Heart left ventricle (tissue), 16 donors: Measurements from ENCODE around the gene LRMDA. TPM values are rescaled to one million over a fixed set of nuclear protein-coding genes. Genes with fewer than 3 reads are reported as not detected.

ENCODE experiments used
- ATAC-seq, 4 donors: fragments of 200-7000 bp; cut with Tn5 transposase; one replicate each; pipeline ENCODE4 v1.9.1; 2020 to 2022; ENCODE audit warnings: moderate library complexity in 4 of 4, mild to moderate bottlenecking in 3 of 4, moderate number of reproducible peaks in 1 of 4
- DNase-seq, 5 donors: peaks; one replicate each; pipeline ENCODE4 v3.0.0-alpha.2; 2020
- H3K27ac ChIP-seq, 12 donors: fragments of 200-600 bp; sonication (generic) in 4 of 12; one replicate each; pipeline versions ENCODE4 v1.5.0 to v1.8.0; 2016 to 2022; ENCODE audit warnings: mild to moderate bottlenecking in 2 of 12
- H3K27me3 ChIP-seq, 9 donors: fragments of 200-600 bp; sonication (generic) in 2 of 9; one replicate each; pipeline versions ENCODE4 v1.5.1 to v1.8.0; 2016 to 2022; ENCODE audit warnings: mild to moderate bottlenecking in 3 of 9
- H3K36me3 ChIP-seq, 9 donors: fragments of 200-600 bp; sonication (generic) in 2 of 9; one replicate each; pipeline versions ENCODE4 v1.5.0 to v1.8.0; 2018 to 2022; ENCODE audit warnings: mild to moderate bottlenecking in 2 of 9
- H3K4me1 ChIP-seq, 12 donors: fragments of 200-600 bp; sonication (generic) in 4 of 12; one replicate each; pipeline versions ENCODE4 v1.5.0 to v1.8.0; 2016 to 2022; ENCODE audit warnings: mild to moderate bottlenecking in 3 of 12
- H3K4me3 ChIP-seq, 12 donors: fragments of 200-600 bp; sonication (generic) in 4 of 12; one replicate each; pipeline versions ENCODE4 v1.5.0 to v1.8.0; 2017 to 2022; ENCODE audit warnings: mild to moderate bottlenecking in 9 of 12, moderate library complexity in 4 of 12
- H3K9me3 ChIP-seq, 12 donors: fragments of 200-600 bp; sonication (generic) in 4 of 12; one replicate each; pipeline versions ENCODE4 v1.5.0 to v1.8.0; 2016 to 2022; ENCODE audit warnings: mild to moderate bottlenecking in 1 of 12
- POLR2A ChIP-seq, 2 donors: fragments of 450-650 bp; IDR thresholded peaks; one replicate each; pipeline ENCODE4 v1.6.1; 2017; ENCODE audit warnings: antibody characterized with exemption in 2 of 2, mild to moderate bottlenecking in 2 of 2, moderate library complexity in 2 of 2
- WGBS, 4 donors: extraction: QIAGEN DNeasy Blood & Tissue Kit in 2 of 4; methylation state at CpG; one replicate each; pipeline versions ENCODE4 v1.1.5 to v1.1.7; 2013 to 2018; 5-methylcytosine and 5-hydroxymethylcytosine counted together
- intact Hi-C, 10 donors: fragments of 100-400 bp; cut with DNase I; formaldehyde crosslinking; loops; one replicate each; pipeline versions ENCODE4 v1.11.1 to v1.14.2; 2022
- polyA plus RNA-seq, 2 donors: library from polyadenylated mRNA; stranded (reverse); fragments of 200-250 nt; gene quantifications; one replicate each; pipeline ENCODE4 v1.2.3, GENCODE V29; 2013
- total RNA-seq, 9 donors: library from RNA; depleted of rRNA in 2 of 9; stranded (reverse); fragments of >200 nt in 2 of 9; fragmentation: NEBNext Ultra II Directional in 3 of 9; extraction: Animal tissue kit (Norgen Biotek cat#: 25700) in 3 of 9; gene quantifications; one replicate each; pipeline versions ENCODE4 v1.1.0 to v1.2.4, GENCODE V29; 2016 to 2023
- TF ChIP-seq, protein P1 (sequence below), 12 donors: fragments of 200-600 bp; sonication (generic) in 4 of 12; IDR thresholded peaks; one replicate each; pipeline versions ENCODE4 v1.5.0 to v1.8.0; 2018 to 2022; ENCODE audit warnings: antibody characterized with exemption in 12 of 12, mild to moderate bottlenecking in 5 of 12
- donor health status: ischemic (EF 13 %, LVEDD 7.1; RV severe dilation, severe dysfunction).
- donor health status: healthy with polysubstance abuse.
- donor health status: DM: no; HTN: yes; CAD: no.
- donor health status: DM: no; HTN: no; CAD: no.
- donor health status: ischemic (EF 25% LVEDD 6.9; RV normal size, moderate dysfunction).
- donor health status: ischemic (EF 25% LVEDD 5.7; RV mildly dilated, moderate dysfunction).
- donor health status: healthy.
- donor health status: DM: yes; HTN: yes; CAD: no.
- donor health status: ischemic (EF 35%, LVEDD 5.7; RV mildly dilated, moderate dysfunction).
- donor health status: nonischemic (EF 11% LVEDD 7.7; RV severe dilation, severe dysfunction).
- donor health status: DM: yes; HTN: yes; CAD: no.
- donor health status: PGD.
- donor health status: ischemic (EF 29% LVEDD 5.4; RV normal size, mild dysfunction).
- donor health status: nonischemic (EF 23%, LVEDD 6.1; RV moderate dilation, normal function).

LRMDA gene
- total and polyA plus RNA-seq, 11 donors: 2.4 to 34.4 (median 14.9) TPM

- Histone ChIP-seq H3K4me3 (no peak overlapping the region), H3K4me1 (no peaks in the 10 kb centered on the region), H3K27me3 (no peaks in the 10 kb centered on the region), H3K27ac (no peak overlapping the region), H3K9me3 (peaks cover 0 to 59% (median 23%) of the 10 kb centered on the region in 12 donors), H3K36me3 (no peaks in the 10 kb centered on the region)
- intact Hi-C loops: no loop called here
- TF ChIP-seq, protein P1, sequence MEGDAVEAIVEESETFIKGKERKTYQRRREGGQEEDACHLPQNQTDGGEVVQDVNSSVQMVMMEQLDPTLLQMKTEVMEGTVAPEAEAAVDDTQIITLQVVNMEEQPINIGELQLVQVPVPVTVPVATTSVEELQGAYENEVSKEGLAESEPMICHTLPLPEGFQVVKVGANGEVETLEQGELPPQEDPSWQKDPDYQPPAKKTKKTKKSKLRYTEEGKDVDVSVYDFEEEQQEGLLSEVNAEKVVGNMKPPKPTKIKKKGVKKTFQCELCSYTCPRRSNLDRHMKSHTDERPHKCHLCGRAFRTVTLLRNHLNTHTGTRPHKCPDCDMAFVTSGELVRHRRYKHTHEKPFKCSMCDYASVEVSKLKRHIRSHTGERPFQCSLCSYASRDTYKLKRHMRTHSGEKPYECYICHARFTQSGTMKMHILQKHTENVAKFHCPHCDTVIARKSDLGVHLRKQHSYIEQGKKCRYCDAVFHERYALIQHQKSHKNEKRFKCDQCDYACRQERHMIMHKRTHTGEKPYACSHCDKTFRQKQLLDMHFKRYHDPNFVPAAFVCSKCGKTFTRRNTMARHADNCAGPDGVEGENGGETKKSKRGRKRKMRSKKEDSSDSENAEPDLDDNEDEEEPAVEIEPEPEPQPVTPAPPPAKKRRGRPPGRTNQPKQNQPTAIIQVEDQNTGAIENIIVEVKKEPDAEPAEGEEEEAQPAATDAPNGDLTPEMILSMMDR (IDR thresholded peaks at IDR 0.05): no peak
- no peak for TF ChIP-seq POLR2A (IDR thresholded peaks at IDR 0.05)
- 95 to 97% (median 96%) methylated on average over 1 of the region's 1 CpG for WGBS, 4 donors
- no peak for ATAC-seq
- no peak for DNase-seq
Measured at GRCh38 chr10:76488602-76489001, 1057.2 kb downstream of the LRMDA start.

DNA sequence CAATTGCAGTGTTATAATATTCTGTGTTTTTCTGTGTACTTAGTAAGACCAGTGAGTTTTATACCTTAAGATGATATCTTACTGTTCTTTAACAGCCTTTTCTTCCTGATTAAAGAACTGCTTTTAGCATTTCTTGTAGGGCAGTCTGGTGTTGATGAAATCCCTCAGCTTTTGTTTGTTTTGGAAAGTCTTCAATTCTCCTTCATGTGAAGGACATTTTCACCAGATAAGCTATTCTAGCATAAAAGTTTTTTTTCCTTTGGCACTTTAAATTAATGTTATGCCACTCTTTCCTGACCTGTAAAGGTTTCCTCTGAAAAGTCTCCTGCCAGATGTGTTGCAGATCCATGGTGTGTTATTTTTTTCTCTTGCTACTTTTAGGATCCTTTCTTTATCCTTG lies 1059.8 kb downstream of the LRMDA start:
- TF ChIP-seq, protein P1 (IDR thresholded peaks at IDR 0.05): no peak
- no peak for TF ChIP-seq POLR2A (IDR thresholded peaks at IDR 0.05)
- no peaks in the 10 kb centered on the region for H3K4me1 ChIP-seq
- H3K36me3 ChIP-seq: no peaks in the 10 kb centered on the region
- DNase-seq: no peak
- H3K9me3 ChIP-seq: peaks cover 0 to 84% (median 29%) of the 10 kb centered on the region in 12 donors
- H3K27ac ChIP-seq: no peak overlapping the region
- no peak for ATAC-seq
- H3K4me3 ChIP-seq: no peak overlapping the region
- H3K27me3 ChIP-seq: no peaks in the 10 kb centered on the region
- intact Hi-C loops: no loop called here

GRCh38 chr10:76492026-76492425 lies 1060.6 kb downstream of the LRMDA start:
- ATAC-seq: no peak
- intact Hi-C loops: no loop called here

GRCh38 chr10:76492678-76493472 lies 1061.5 kb downstream of the LRMDA start:
- no peak for TF ChIP-seq POLR2A (IDR thresholded peaks at IDR 0.05)
- TF ChIP-seq, protein P1 (IDR thresholded peaks at IDR 0.05): no peak
- no peaks in the 10 kb centered on the region for H3K27me3 ChIP-seq
- H3K4me1 ChIP-seq: no peaks in the 10 kb centered on the region
- peaks cover 0 to 79% (median 29%) of the 10 kb centered on the region in 12 donors for H3K9me3 ChIP-seq
- intact Hi-C loops: no loop called here
- H3K27ac ChIP-seq: no peak overlapping the region
- WGBS, 4 donors: 88 to 97% (median 94%) methylated on average over 4 to 5 of the region's 5 CpGs
- no peak overlapping the region for H3K4me3 ChIP-seq
- ATAC-seq: no peak
- no peak for DNase-seq
- H3K36me3 ChIP-seq: no peaks in the 10 kb centered on the region

More at GRCh38 chr10:76492026-76492425, 1060.6 kb downstream of the LRMDA start:
- TF ChIP-seq, protein P1 (IDR thresholded peaks at IDR 0.05): no peak
- no peak for TF ChIP-seq POLR2A (IDR thresholded peaks at IDR 0.05)
- DNase-seq: no peak
- WGBS, 4 donors: 60 to 69% (median 65%) methylated on average over 3 of the region's 3 CpGs
- H3K36me3 ChIP-seq: no peaks in the 10 kb centered on the region
- no peaks in the 10 kb centered on the region for H3K4me1 ChIP-seq
- H3K27ac ChIP-seq: no peak overlapping the region
- H3K9me3 ChIP-seq: peaks cover 0 to 84% (median 29%) of the 10 kb centered on the region in 12 donors
- H3K27me3 ChIP-seq: no peaks in the 10 kb centered on the region
- no peak overlapping the region for H3K4me3 ChIP-seq
